Neuronal stem cell (in vitro differentiated cells): ENCODE measurements around the gene MAST4.

Experiments
- DNase-seq: peaks from one replicate; pipeline ENCODE4 v3.0.0-alpha.2; 2013; ENCODE audit warnings: low spot score
- H2AFZ ChIP-seq: one replicate; pipeline ENCODE4 v1.6.1; 2013; ENCODE audit warnings: mild to moderate bottlenecking, low read length, inconsistent platforms
- H2AK5ac ChIP-seq: 2 replicates; pipeline ENCODE4 v1.6.1; 2013; ENCODE audit warnings: low read depth, mild to moderate bottlenecking, inconsistent platforms, low read length, moderate library complexity, mixed read lengths
- H2BK120ac ChIP-seq: 2 replicates; pipeline ENCODE4 v1.6.1; 2013; ENCODE audit warnings: low read depth, mild to moderate bottlenecking, inconsistent platforms, low read length, moderate library complexity, mixed read lengths
- H2BK12ac ChIP-seq: one replicate; pipeline ENCODE4 v1.6.1; 2013; ENCODE audit warnings: low read length, inconsistent platforms
- H2BK15ac ChIP-seq: 2 replicates; pipeline ENCODE4 v1.6.1; 2013; ENCODE audit warnings: mild to moderate bottlenecking, low read length, inconsistent platforms, mixed read lengths
- H2BK5ac ChIP-seq: one replicate; pipeline ENCODE4 v1.6.1; 2013; ENCODE audit warnings: inconsistent platforms, mild to moderate bottlenecking, low read length, moderate library complexity
- H3K14ac ChIP-seq: one replicate; pipeline ENCODE4 v1.6.1; 2013; ENCODE audit warnings: low read length, inconsistent platforms
- H3K18ac ChIP-seq: 2 replicates; pipeline ENCODE4 v1.6.1; 2013; ENCODE audit warnings: low read length, inconsistent platforms
- H3K23ac ChIP-seq: 2 replicates; pipeline ENCODE4 v1.6.1; 2013; ENCODE audit warnings: low read depth, mild to moderate bottlenecking, mixed read lengths, low read length, inconsistent platforms; ENCODE audit not compliant: poor library complexity
- H3K27ac ChIP-seq: replicated peaks from 3 replicates; pipeline ENCODE4 v1.5.1; 2013; ENCODE audit warnings: low read length, inconsistent platforms
- H3K27me3 ChIP-seq, 3 experiments: 2 replicates each; pipeline ENCODE4 v1.6.1; 2013; ENCODE audit warnings: low read length in 3 of 3, mild to moderate bottlenecking in 2 of 3, inconsistent platforms in 1 of 3, low read depth in 1 of 3, mixed read lengths in 1 of 3, moderate library complexity in 1 of 3; ENCODE audit not compliant: control insufficient read depth in 3 of 3, insufficient read depth in 3 of 3
- H3K36me3 ChIP-seq, 2 donors: replicated peaks in 1 of 2; 2 replicates each; pipeline ENCODE4 v1.6.1; 2013; ENCODE audit warnings: low read length in 2 of 2; ENCODE audit not compliant: control insufficient read depth in 2 of 2, insufficient read depth in 2 of 2
- H3K4ac ChIP-seq: 2 replicates; pipeline ENCODE4 v1.6.1; 2013; ENCODE audit warnings: inconsistent platforms, mild to moderate bottlenecking, low read length, moderate library complexity
- H3K4me1 ChIP-seq, 2 donors: 1 replicate in 1 of 2; 2 replicates in 1 of 2; pipeline ENCODE4 v1.6.1; 2013; ENCODE audit warnings: low read length in 2 of 2, low read depth in 1 of 2; ENCODE audit not compliant: control insufficient read depth in 2 of 2, insufficient read depth in 1 of 2
- H3K4me2 ChIP-seq: one replicate; pipeline ENCODE4 v1.6.1; 2013; ENCODE audit warnings: mild to moderate bottlenecking, low read length, inconsistent platforms; ENCODE audit not compliant: insufficient read depth, poor library complexity, severe bottlenecking
- H3K4me3 ChIP-seq, 2 donors: 2 replicates each; pipeline ENCODE4 v1.5.1; 2013; ENCODE audit warnings: low read length in 2 of 2, mild to moderate bottlenecking in 2 of 2, inconsistent platforms in 1 of 2, moderate library complexity in 1 of 2
- H3K79me1 ChIP-seq: one replicate; pipeline ENCODE4 v1.6.1; 2013; ENCODE audit warnings: low read depth, mild to moderate bottlenecking, inconsistent platforms, low read length, moderate library complexity
- H3K9ac ChIP-seq: one replicate; pipeline ENCODE4 v1.6.1; 2013; ENCODE audit warnings: mild to moderate bottlenecking, low read depth, low read length, inconsistent platforms; ENCODE audit not compliant: poor library complexity
- H3K9me3 ChIP-seq, 2 donors: replicated peaks in 1 of 2; 2 replicates each; pipeline versions ENCODE3 to v1.6.1; 2013; ENCODE audit warnings: low read length in 2 of 2, mild to moderate bottlenecking in 2 of 2, inconsistent platforms in 1 of 2, low read depth in 1 of 2, mixed read lengths in 1 of 2, moderate library complexity in 1 of 2; ENCODE audit not compliant: control insufficient read depth in 2 of 2, insufficient read depth in 1 of 2
- H4K8ac ChIP-seq: one replicate; pipeline ENCODE4 v1.6.1; 2013; ENCODE audit warnings: low read depth, mild to moderate bottlenecking, inconsistent platforms, low read length, moderate library complexity
- H4K91ac ChIP-seq: one replicate; pipeline ENCODE4 v1.6.1; 2013; ENCODE audit warnings: low read length, low read depth, mild to moderate bottlenecking, inconsistent platforms; ENCODE audit not compliant: poor library complexity
- WGBS, 2 donors: extraction: QIAGEN DNeasy Blood & Tissue Kit; methylation state at CpG; one replicate each; pipeline ENCODE4 v1.1.7; 2013; ENCODE audit warnings: missing lambda C conversion rate in 2 of 2, mixed read lengths in 1 of 2; ENCODE audit not compliant: insufficient read length in 2 of 2, insufficient replicate concordance in 1 of 2; ENCODE audit errors: extremely low coverage in 2 of 2; 5-methylcytosine and 5-hydroxymethylcytosine counted together

Gene MAST4

GRCh38 chr5:66908230-66908629 is 312.0 kb downstream of the MAST4 start:
- no peak overlapping the region for H3K18ac ChIP-seq
- no peak overlapping the region for H3K4me2 ChIP-seq
- WGBS, 2 donors, result no CpG with 5 or more reads among the region's 1 CpG
- H3K9ac ChIP-seq, result no peak overlapping the region
- peaks cover 0 to 6% of the 10 kb centered on the region in 2 donors for H3K4me1 ChIP-seq
- no peaks in the 10 kb centered on the region for H3K27me3 ChIP-seq
- H3K23ac ChIP-seq, result no peak overlapping the region
- H4K8ac ChIP-seq, result no peak overlapping the region
- no peaks in the 10 kb centered on the region for H3K79me1 ChIP-seq
- no peaks in the 10 kb centered on the region for H3K36me3 ChIP-seq
- no peak overlapping the region for H3K4me3 ChIP-seq
- no peak overlapping the region for H2BK12ac ChIP-seq
- H3K14ac ChIP-seq, result no peak overlapping the region
- no peak overlapping the region for H2AK5ac ChIP-seq
- no peak overlapping the region for H3K27ac ChIP-seq
- no peak for DNase-seq
- H3K4ac ChIP-seq, result no peak overlapping the region
- no peak overlapping the region for H4K91ac ChIP-seq
- H2AFZ ChIP-seq, result no peak overlapping the region
- no peak overlapping the region for H2BK120ac ChIP-seq
- no peak overlapping the region for H2BK15ac ChIP-seq
- no peaks in the 10 kb centered on the region for H3K9me3 ChIP-seq
- H2BK5ac ChIP-seq, result no peak overlapping the region

- Histone ChIP-seq H3K18ac (no peak overlapping the region), H3K4me1 (peaks cover 0 to 2% of the 10 kb centered on the region in 2 donors), H3K4ac (no peak overlapping the region), H3K4me3 (no peak overlapping the region), H2BK12ac (no peak overlapping the region), H4K8ac (no peak overlapping the region), H3K4me2 (no peak overlapping the region), H2AK5ac (no peak overlapping the region), H3K9ac (no peak overlapping the region), H3K9me3 (no peaks in the 10 kb centered on the region), H3K79me1 (no peaks in the 10 kb centered on the region), H3K14ac (no peak overlapping the region), H2BK15ac (no peak overlapping the region), H2BK5ac (no peak overlapping the region), H3K23ac (no peak overlapping the region), H3K27ac (no peak overlapping the region), H3K36me3 (no peaks in the 10 kb centered on the region), H2AFZ (no peak overlapping the region), H2BK120ac (no peak overlapping the region), H4K91ac (no peak overlapping the region), H3K27me3 (no peaks in the 10 kb centered on the region)
- no CpG with 5 or more reads among the region's 3 CpGs for WGBS, 2 donors
- DNase-seq, result no peak
These were observed 313.2 kb downstream of the MAST4 start for GRCh38 chr5:66909364-66909763.

- H3K9ac ChIP-seq, result no peak overlapping the region
- H3K4me3 ChIP-seq, result no peak overlapping the region
- H3K27me3 ChIP-seq, result no peaks in the 10 kb centered on the region
- no peak overlapping the region for H2BK5ac ChIP-seq
- no peak overlapping the region for H3K4ac ChIP-seq
- H2BK12ac ChIP-seq, result no peak overlapping the region
- no peak overlapping the region for H4K91ac ChIP-seq
- H3K79me1 ChIP-seq, result no peaks in the 10 kb centered on the region
- H4K8ac ChIP-seq, result no peak overlapping the region
- H3K9me3 ChIP-seq, result no peaks in the 10 kb centered on the region
- no peak overlapping the region for H2AFZ ChIP-seq
- no peak overlapping the region for H3K27ac ChIP-seq
- no peak overlapping the region for H2BK15ac ChIP-seq
- H3K4me1 ChIP-seq, result peaks cover 0 to 1% of the 10 kb centered on the region in 2 donors
- no peak overlapping the region for H3K18ac ChIP-seq
- no peak for DNase-seq
- no peaks in the 10 kb centered on the region for H3K36me3 ChIP-seq
- H3K4me2 ChIP-seq, result no peak overlapping the region
- H3K14ac ChIP-seq, result no peak overlapping the region
- no peak overlapping the region for H2BK120ac ChIP-seq
- H3K23ac ChIP-seq, result no peak overlapping the region
- no peak overlapping the region for H2AK5ac ChIP-seq
These were observed 316.6 kb downstream of the MAST4 start for GRCh38 chr5:66912787-66913186.

- no peaks in the 10 kb centered on the region for H3K79me1 ChIP-seq
- no peak overlapping the region for H2BK15ac ChIP-seq
- H2AFZ ChIP-seq, result no peak overlapping the region
- H3K27me3 ChIP-seq, result no peaks in the 10 kb centered on the region
- no peak overlapping the region for H3K14ac ChIP-seq
- DNase-seq, result no peak
- H2BK12ac ChIP-seq, result no peak overlapping the region
- no peak overlapping the region for H3K4me2 ChIP-seq
- H3K4me1 ChIP-seq, result no peaks in the 10 kb centered on the region
- H2BK5ac ChIP-seq, result no peak overlapping the region
- H3K4ac ChIP-seq, result no peak overlapping the region
- WGBS, 2 donors, result no CpG with 5 or more reads among the region's 7 CpGs
- H3K27ac ChIP-seq, result no peak overlapping the region
- H4K8ac ChIP-seq, result no peak overlapping the region
- no peak overlapping the region for H4K91ac ChIP-seq
- no peak overlapping the region for H3K4me3 ChIP-seq
- H3K36me3 ChIP-seq, result no peaks in the 10 kb centered on the region
- H2BK120ac ChIP-seq, result no peak overlapping the region
- H3K9ac ChIP-seq, result no peak overlapping the region
- peak overlapping the region; percentile 4 for H3K18ac ChIP-seq
- no peak overlapping the region for H2AK5ac ChIP-seq
- H3K9me3 ChIP-seq, result no peaks in the 10 kb centered on the region
- no peak overlapping the region for H3K23ac ChIP-seq
These were observed 319.3 kb downstream of the MAST4 start for GRCh38 chr5:66915531-66915930.
